Uterus (tissue), 2 donors: ENCODE results near the gene ITGAV.

Experiments used
- POLR2A ChIP-seq, 2 donors: fragments of 450-650 bp; IDR thresholded peaks; one replicate each; pipeline ENCODE4 v1.6.1; 2016; ENCODE audit warnings: antibody characterized with exemption in 2 of 2, mild to moderate bottlenecking in 1 of 2, moderate library complexity in 1 of 2
- TF ChIP-seq, protein P1 (sequence below), 4 experiments: fragments of 200-600 bp in 2 of 4; fragments of 450-650 bp in 2 of 4; sonication (generic) in 2 of 4; IDR thresholded peaks; one replicate each; pipeline ENCODE4 v1.5.1; 2016 to 2019; ENCODE audit warnings: antibody characterized with exemption in 4 of 4, mild to moderate bottlenecking in 2 of 4, moderate library complexity in 1 of 4

- TF ChIP-seq, protein P1, sequence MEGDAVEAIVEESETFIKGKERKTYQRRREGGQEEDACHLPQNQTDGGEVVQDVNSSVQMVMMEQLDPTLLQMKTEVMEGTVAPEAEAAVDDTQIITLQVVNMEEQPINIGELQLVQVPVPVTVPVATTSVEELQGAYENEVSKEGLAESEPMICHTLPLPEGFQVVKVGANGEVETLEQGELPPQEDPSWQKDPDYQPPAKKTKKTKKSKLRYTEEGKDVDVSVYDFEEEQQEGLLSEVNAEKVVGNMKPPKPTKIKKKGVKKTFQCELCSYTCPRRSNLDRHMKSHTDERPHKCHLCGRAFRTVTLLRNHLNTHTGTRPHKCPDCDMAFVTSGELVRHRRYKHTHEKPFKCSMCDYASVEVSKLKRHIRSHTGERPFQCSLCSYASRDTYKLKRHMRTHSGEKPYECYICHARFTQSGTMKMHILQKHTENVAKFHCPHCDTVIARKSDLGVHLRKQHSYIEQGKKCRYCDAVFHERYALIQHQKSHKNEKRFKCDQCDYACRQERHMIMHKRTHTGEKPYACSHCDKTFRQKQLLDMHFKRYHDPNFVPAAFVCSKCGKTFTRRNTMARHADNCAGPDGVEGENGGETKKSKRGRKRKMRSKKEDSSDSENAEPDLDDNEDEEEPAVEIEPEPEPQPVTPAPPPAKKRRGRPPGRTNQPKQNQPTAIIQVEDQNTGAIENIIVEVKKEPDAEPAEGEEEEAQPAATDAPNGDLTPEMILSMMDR (IDR thresholded peaks at IDR 0.05): no peak
- no peak for TF ChIP-seq POLR2A (IDR thresholded peaks at IDR 0.05)
Observed at GRCh38 chr2:186690786-186691185, 100.9 kb downstream of the ITGAV start.
